Upper lobe of left lung (tissue), 4 donors: ENCODE data around the gene C11orf91.
A peak's percentile ranks its signal among the peaks of the same experiment; 100 is the strongest.

ENCODE experiments used
- CTCF ChIP-seq, 6 experiments: fragments of 450-650 bp in 4 of 6; fragments of 200-600 bp in 2 of 6; sonication (generic) in 2 of 6; IDR thresholded peaks; one replicate each; pipeline ENCODE4 v1.5.1; 2016 to 2019; ENCODE audit warnings: antibody characterized with exemption in 6 of 6
- EP300 ChIP-seq, 4 donors: sonication (generic); formaldehyde crosslinking; IDR thresholded peaks; one replicate each; pipeline ENCODE4 v1.5.1; 2017; ENCODE audit warnings: antibody characterized with exemption in 4 of 4, control low read depth in 2 of 4
- POLR2AphosphoS5 ChIP-seq, 2 donors: sonication (generic); formaldehyde crosslinking; IDR thresholded peaks; one replicate each; pipeline ENCODE4 v1.5.1; 2017; ENCODE audit warnings: antibody characterized with exemption in 2 of 2

DNA sequence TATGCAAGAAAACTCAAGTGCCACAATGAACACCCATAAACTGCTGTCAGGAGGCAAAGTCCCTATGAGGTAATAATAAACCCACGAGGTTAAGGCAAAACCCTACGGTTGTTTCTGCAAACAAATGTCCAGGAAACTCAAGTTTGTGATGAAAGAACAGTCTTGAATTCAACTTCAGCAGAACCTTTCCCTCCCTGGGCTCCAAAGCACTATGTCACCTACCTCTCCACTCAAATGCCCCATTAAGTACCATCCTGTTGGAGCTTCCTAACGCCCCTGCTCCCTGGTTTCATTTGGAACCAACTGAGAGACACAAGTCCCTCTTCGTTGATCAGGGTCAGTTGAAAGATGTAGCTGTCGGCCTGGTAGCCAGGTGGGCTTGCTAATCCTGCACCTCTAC, 2.6 kb upstream of the C11orf91 start:
- TF ChIP-seq CTCF (IDR thresholded peaks at IDR 0.05) (no peak), POLR2AphosphoS5 (IDR thresholded peaks at IDR 0.05) (peak in 1 of 2 donors; percentile 9), EP300 (IDR thresholded peaks at IDR 0.05) (no peak)
